K562 (cell line): ENCODE results near the gene CREB3L1. TPM values are rescaled to one million over a fixed set of nuclear protein-coding genes. Genes with fewer than 3 reads are reported as not detected.

Experiments
- ETV1 ChIP-seq: fragments of 450-650 bp; conservative IDR thresholded peaks from 2 replicates; pipeline ENCODE4 v1.6.1; 2016; ENCODE audit warnings: missing genetic modification characterization, control low read depth, low read depth, missing compliant biosample characterization
- GABPA ChIP-seq: fragments of 200-800 bp; sonication (Bioruptor generic); conservative IDR thresholded peaks from 2 replicates; pipeline ENCODE4 v1.6.1; 2016; ENCODE audit warnings: low read depth, missing genetic modification characterization, missing compliant biosample characterization
- MNT ChIP-seq, 2 experiments: fragments of 450-650 bp; conservative IDR thresholded peaks; 2 replicates each; pipeline ENCODE4 v1.6.1; 2017; ENCODE audit warnings: mild to moderate bottlenecking in 2 of 2, moderate library complexity in 2 of 2
- NR2C2 ChIP-seq, 2 experiments: fragments of 200-800 bp in 1 of 2; sonication (Bioruptor generic) in 1 of 2; sonication (generic) in 1 of 2; formaldehyde crosslinking in 1 of 2; IDR thresholded peaks; 2 replicates each; pipeline versions ENCODE4 v1.6.1 to v1.8.0; 2016 to 2022; ENCODE audit warnings: mild to moderate bottlenecking in 1 of 2, missing compliant biosample characterization in 1 of 2, missing genetic modification characterization in 1 of 2, missing genetic modification reagents in 1 of 2
- NR4A1 ChIP-seq, 2 experiments: fragments of 250-450 bp in 1 of 2; fragments of 450-650 bp in 1 of 2; sonication (Bioruptor Pico) in 1 of 2; IDR thresholded peaks; 2 replicates each; pipeline versions ENCODE4 v1.4.0 to v1.6.1; 2016 to 2020; ENCODE audit warnings: mild to moderate bottlenecking in 2 of 2, missing compliant biosample characterization in 1 of 2, missing genetic modification characterization in 1 of 2, moderate library complexity in 1 of 2
- TAF15 ChIP-seq: fragments of 200-400 bp; formaldehyde crosslinking; IDR thresholded peaks from 2 replicates; pipeline ENCODE4 v1.6.1; 2017; ENCODE audit warnings: mild to moderate bottlenecking, low read depth, low read length, moderate library complexity
- TBP ChIP-seq: optimal IDR thresholded peaks from 2 replicates; pipeline ENCODE3; 2011; ENCODE audit warnings: low read depth, low read length, improper control_type of control experiment
- ZBTB1 ChIP-seq: sonication (generic); formaldehyde crosslinking; IDR thresholded peaks from 2 replicates; pipeline ENCODE4 v1.8.1; 2023; ENCODE audit warnings: missing genetic modification reagents, low read depth, mild to moderate bottlenecking, borderline replicate concordance
- ZNF408 ChIP-seq: fragments of 250-450 bp; sonication (Bioruptor Pico); IDR thresholded peaks from 2 replicates; pipeline ENCODE4 v1.4.0; 2020; ENCODE audit warnings: low read depth, mild to moderate bottlenecking, moderate library complexity
- ZNF584 ChIP-seq: fragments of 200-800 bp; sonication (Bioruptor generic); IDR thresholded peaks from 2 replicates; pipeline ENCODE4 v1.6.1; 2016; ENCODE audit warnings: low read depth, mild to moderate bottlenecking, missing genetic modification characterization, missing compliant biosample characterization
- polyA plus RNA-seq, 8 experiments: library from polyadenylated mRNA; depleted of rRNA in 4 of 8; stranded (reverse) in 5 of 8; unstranded in 3 of 8; fragments of >200 nt; fragmentation: Nextera tagmentation in 2 of 8; fragmentation: Illumina TruSeq in 1 of 8; extraction: Ambion mirVana in 2 of 8; extraction: Trizol in 1 of 8; gene quantifications; 2 replicates each; pipeline versions ENCODE4 v1.2.1 to v1.2.3, GENCODE V29; 2011 to 2014; ENCODE audit warnings: inconsistent platforms in 1 of 8, missing spikeins in 1 of 8
- total RNA-seq, 7 experiments: library from RNA; depleted of rRNA in 6 of 7; stranded (reverse); fragments of >200 nt in 6 of 7; fragmentation: Illumina TruSeq in 2 of 7; extraction: Trizol in 2 of 7; gene quantifications; 2 replicates each; pipeline versions ENCODE4 v1.2.1 to v1.2.3, GENCODE V29; 2011 to 2021; ENCODE audit warnings: low replicate concordance in 1 of 7
- TF ChIP-seq, protein P1 (sequence below): fragments of 450-650 bp; IDR thresholded peaks from 2 replicates; pipeline ENCODE4 v1.6.1; 2017; ENCODE audit warnings: antibody characterized with exemption, mild to moderate bottlenecking

Gene CREB3L1
- total and polyA plus RNA-seq, 9 of the 15 experiments (the other 6 are each of a cell fraction or from before 2014, with no cell fraction given) = 1.2 to 27.6 (median 3.7) TPM

- TF ChIP-seq, protein P1, sequence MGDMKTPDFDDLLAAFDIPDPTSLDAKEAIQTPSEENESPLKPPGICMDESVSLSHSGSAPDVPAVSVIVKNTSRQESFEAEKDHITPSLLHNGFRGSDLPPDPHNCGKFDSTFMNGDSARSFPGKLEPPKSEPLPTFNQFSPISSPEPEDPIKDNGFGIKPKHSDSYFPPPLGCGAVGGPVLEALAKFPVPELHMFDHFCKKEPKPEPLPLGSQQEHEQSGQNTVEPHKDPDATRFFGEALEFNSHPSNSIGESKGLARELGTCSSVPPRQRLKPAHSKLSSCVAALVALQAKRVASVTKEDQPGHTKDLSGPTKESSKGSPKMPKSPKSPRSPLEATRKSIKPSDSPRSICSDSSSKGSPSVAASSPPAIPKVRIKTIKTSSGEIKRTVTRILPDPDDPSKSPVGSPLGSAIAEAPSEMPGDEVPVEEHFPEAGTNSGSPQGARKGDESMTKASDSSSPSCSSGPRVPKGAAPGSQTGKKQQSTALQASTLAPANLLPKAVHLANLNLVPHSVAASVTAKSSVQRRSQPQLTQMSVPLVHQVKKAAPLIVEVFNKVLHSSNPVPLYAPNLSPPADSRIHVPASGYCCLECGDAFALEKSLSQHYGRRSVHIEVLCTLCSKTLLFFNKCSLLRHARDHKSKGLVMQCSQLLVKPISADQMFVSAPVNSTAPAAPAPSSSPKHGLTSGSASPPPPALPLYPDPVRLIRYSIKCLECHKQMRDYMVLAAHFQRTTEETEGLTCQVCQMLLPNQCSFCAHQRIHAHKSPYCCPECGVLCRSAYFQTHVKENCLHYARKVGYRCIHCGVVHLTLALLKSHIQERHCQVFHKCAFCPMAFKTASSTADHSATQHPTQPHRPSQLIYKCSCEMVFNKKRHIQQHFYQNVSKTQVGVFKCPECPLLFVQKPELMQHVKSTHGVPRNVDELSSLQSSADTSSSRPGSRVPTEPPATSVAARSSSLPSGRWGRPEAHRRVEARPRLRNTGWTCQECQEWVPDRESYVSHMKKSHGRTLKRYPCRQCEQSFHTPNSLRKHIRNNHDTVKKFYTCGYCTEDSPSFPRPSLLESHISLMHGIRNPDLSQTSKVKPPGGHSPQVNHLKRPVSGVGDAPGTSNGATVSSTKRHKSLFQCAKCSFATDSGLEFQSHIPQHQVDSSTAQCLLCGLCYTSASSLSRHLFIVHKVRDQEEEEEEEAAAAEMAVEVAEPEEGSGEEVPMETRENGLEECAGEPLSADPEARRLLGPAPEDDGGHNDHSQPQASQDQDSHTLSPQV = peak; percentile 29; the same call in 1 of the 2 replicates
- TF ChIP-seq NR4A1 (CRISPR knock-in tag; IDR thresholded peaks at IDR 0.05) (no peak), NR4A1 (tag; IDR thresholded peaks at IDR 0.05) (peak; percentile 45; the same call in 1 of the 2 replicates), TAF15 (no peak), ETV1 (0 out of 2 replicates have a peak, but pooled peaks have one; percentile 6), ZNF408 (CRISPR knock-in tag) (no peak), TBP (no peak), MNT (conservative IDR thresholded peaks at IDR 0.05) (peak in 1 of 2 experiments; percentile 25; a peak in 1 of 4 replicates), ZNF584 (CRISPR knock-in tag) (peak; percentile 23; the same call in 1 of the 2 replicates), GABPA (tag) (peak; percentile 38), NR2C2 (CRISPR knock-in tag; IDR thresholded peaks at IDR 0.05) (no peak), NR2C2 (tag; IDR thresholded peaks at IDR 0.05) (peak; percentile 34; the same call in 1 of the 2 replicates), ZBTB1 (CRISPR knock-in tag) (no peak)
- TF ChIP-seq, all 486 proteins: peak for 14
These were observed 3.8 kb upstream of the CREB3L1 start (continued) for GRCh38 chr11:46273511-46274205.
